HG02759 (cell line): ENCODE data around the gene FARP1.

Experiments
- ATAC-seq: cut with Tn5 transposase; IDR thresholded peaks from one replicate; pipeline ENCODE4 v1.9.1; 2021; ENCODE audit warnings: mild to moderate bottlenecking, moderate library complexity; ENCODE audit not compliant: unreplicated experiment

Gene FARP1

DNA sequence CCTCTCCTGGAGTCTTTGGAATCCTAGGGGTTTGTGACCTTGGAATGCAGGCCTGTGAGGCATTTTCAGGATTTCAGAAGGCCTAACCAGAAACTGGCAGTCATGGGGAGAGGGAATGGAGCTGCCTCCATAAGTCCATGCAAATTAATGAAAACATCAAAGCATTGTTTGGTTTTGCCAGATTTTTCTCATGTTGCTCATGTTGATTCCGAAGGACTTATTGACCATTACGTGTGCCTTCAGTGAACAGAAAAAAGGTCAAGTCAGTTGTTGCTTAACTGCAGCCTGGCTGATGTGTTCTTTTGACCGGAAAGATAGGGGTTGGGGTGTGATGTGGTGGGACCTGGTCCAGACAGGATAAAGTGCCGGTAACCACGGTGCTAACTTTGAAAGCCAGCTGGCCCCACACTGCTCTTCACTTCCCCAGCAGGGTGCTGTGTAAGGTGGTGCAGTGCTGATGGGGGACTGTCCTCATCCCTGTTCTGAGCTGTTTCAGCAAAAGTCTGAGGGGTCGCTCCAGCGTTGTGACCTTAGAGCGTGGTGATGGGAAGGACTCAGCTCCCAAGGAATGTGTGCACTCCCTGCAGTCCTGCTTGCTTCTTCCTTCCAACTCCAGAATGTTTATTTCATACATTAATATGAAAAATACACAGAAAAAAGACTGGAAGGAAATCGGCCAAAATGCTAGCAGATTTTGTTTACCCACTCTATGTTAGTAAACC, 30.7 kb downstream of the FARP1 start:
- ATAC-seq: no peak

DNA sequence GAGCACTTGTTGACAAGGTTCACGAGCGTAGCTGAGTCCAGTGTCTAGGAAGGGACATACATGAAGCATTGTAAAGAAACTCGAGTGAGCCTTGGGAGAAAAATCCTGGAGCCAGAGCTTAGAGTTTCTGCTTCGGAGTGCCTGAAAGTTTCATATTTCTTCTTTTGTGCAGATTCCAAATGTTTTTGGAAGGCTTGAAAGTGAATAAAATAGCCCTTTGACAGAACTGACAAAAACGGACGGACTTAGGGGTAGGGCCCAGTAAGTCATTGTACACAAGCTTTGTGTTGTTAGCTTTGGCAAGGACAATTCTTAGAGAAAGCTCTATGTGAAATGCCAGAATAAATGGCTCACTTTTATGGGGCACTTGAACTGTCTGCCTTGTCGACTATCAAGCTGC, 31.4 kb downstream of the FARP1 start:
- no peak for ATAC-seq

- no peak for ATAC-seq
These were observed 32.1 kb downstream of the FARP1 start for GRCh38 chr13:98175043-98175442.

GRCh38 chr13:98175823-98176222, 32.9 kb downstream of the FARP1 start:
- no peak for ATAC-seq

GRCh38 chr13:98176777-98177608, 34.1 kb downstream of the FARP1 start, which contains the start of gene RNF113B:
Gene RNF113B (minus strand): TSS chr13:98177269. CDS start chr13:98177236, 33 bp downstream.
- ATAC-seq: no peak

- no peak for ATAC-seq
These were observed 37.2 kb downstream of the FARP1 start for GRCh38 chr13:98180092-98180491.

GRCh38 chr13:98181111-98181815, 38.4 kb downstream of the FARP1 start:
- no peak for ATAC-seq

- ATAC-seq: no peak
These were observed 39.3 kb downstream of the FARP1 start for GRCh38 chr13:98182153-98182552.

DNA sequence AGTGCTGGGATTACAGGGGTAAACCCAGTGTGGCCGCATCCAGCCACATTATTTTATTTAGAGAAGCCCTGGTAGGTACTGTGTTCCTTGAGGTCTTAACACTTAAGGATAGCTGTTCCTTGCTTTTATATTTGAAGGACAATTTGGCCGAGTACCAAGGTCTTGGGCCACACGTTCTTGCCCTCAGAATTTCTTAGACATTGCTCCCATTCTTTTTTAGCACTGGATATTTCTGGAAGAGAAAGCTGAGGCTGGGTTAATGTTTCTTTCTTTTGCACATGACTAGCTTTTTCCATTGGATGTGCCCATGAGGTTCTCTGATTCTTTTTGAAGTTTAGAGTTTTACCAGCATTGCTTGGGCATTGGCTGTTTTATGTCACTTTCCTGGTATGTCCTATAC, 39.7 kb downstream of the FARP1 start:
- ATAC-seq: no peak

DNA sequence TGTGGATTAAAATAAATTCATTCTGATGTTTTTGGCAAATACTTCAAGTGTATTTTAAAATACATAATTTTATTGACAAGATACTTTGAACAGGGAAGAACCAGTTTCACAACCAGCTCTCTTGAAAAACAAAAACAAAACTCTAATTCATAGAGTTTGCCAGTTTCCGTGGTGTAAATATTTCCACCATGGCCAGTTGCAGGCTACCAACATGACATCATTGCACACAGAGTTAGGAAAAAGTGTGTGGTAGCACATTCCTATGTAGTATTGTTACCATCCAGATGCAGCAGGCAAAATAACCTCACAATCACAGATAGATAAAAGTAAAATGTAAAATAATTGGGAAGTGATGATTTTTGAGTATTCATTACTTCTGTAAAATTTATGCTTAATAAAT, 41.9 kb downstream of the FARP1 start:
- ATAC-seq: no peak

- no peak for ATAC-seq
These were observed 44.5 kb downstream of the FARP1 start for GRCh38 chr13:98187155-98187964.

- no peak for ATAC-seq
These were observed 45.0 kb downstream of the FARP1 start for GRCh38 chr13:98187965-98188261.

DNA sequence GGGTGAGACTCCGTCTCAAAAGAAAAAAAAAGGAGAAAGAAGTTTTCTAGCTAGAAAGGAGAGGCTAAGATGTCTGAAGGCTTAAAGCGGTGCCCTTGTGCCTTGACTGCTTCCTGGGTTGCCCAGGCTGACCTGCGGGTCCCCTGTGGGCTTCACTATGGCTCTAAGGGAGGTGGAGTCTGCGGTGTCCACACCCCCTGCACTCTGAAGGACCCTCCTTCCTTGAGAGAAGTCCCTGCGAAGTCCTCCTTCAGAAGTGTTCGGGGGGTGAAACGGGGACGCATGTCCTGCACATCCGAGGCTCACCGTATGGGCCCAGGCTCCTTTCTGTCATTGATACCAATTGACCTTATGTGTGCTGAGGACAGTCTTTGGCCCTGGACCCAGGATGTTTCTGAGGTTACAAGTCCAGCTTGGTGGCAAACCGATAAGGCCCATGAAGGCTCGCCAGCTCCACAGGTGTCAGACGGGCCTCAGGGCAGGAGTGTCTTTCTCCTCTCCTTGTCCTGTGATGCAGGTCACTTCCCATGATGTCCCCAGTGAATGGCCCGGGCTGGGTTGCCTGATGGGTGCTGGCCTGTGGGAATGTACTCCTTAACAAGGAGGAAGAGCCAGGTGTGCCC, 45.8 kb downstream of the FARP1 start:
- no peak for ATAC-seq

GRCh38 chr13:98189841-98190505, 47.1 kb downstream of the FARP1 start:
- no peak for ATAC-seq

GRCh38 chr13:98190889-98191444, 48.1 kb downstream of the FARP1 start:
- no peak for ATAC-seq

DNA sequence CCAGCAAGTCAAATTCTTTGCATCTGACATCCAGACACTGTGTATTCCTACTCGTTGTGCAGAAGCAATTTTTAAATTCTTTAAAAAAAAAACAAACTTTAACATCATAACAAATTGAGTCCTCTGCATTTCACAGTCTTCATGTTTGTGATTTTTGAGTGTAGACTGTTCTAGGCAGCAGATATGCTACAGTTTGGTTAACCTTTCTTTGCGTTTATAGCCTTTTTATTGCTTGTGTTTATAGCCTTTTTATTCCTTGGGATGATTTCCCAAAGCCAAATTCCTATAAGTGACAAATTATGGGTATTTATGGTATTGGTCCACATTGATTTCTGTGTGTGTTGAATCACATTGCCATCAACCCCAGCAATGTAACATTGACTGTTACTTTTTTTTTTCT, 49.1 kb downstream of the FARP1 start:
- no peak for ATAC-seq

- ATAC-seq: no peak
These were observed 52.3 kb downstream of the FARP1 start for GRCh38 chr13:98195054-98195791.

DNA sequence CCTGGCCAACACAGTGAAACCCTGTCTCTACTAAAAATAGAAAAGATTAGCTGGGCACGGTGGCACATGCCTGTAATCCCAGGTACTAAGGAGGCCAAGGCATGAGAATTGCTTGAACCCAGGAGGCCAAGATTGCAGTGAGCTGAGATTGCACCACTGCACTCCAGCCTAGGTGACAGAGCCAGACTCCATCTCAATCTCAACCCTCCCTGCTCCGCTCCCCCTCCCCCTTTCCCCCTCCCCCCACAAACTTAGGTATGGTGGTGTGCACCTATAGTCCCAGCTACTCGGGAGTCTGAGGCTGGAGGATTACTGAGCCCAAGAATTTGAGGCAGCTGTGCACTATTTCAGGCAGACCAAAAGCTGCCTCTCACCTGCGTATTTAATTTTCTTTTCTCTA, 55.8 kb downstream of the FARP1 start:
- ATAC-seq: no peak

DNA sequence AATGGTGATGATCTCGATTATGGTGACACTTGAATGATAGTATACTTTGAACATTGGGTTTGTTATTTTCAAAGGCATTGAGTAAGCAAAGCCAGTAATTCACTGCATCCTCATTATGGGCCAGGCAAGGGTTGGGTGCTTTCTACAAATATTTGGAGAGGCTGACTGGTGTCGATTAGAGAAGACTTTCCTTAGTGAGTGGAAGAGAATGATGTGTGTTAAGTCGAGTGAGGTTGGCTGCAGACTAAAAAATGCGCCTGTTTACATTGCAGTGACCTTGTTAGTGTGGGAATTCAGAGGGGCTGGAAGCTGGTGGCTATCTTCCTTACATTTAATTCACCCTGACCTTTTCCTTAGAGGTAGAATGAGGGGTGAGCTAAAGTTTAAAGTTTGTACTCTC, 56.6 kb downstream of the FARP1 start:
- no peak for ATAC-seq
